Retinal pigment epithelial cell (primary cell): ENCODE measurements around the gene DDX24.

Experiments
- DNase-seq: peaks from one replicate; pipeline ENCODE4 v3.0.0-alpha.2; 2010; ENCODE audit warnings: low read depth
- H3K4me3 ChIP-seq: 2 replicates; pipeline ENCODE4 v1.5.1; 2011; ENCODE audit warnings: mild to moderate bottlenecking, low read length, control low read depth, moderate library complexity
- CTCF ChIP-seq: conservative IDR thresholded peaks from 2 replicates; pipeline ENCODE4 v1.5.1; 2011; ENCODE audit warnings: low read depth, low read length, control low read depth, inconsistent platforms

Gene DDX24

GRCh38 chr14:94110552-94111181 is 29.7 kb upstream of the DDX24 start, which contains the start of gene IFI27:
Gene IFI27 (plus strand): TSS chr14:94110736.
- H3K4me3 ChIP-seq = no peak within 1 kb of the TSS
- TF ChIP-seq CTCF = no peak
- DNase-seq = no peak

GRCh38 chr14:94109915-94110250 is 28.9 kb upstream of the DDX24 start:
- H3K4me3 ChIP-seq = no peak overlapping the region
- no peak for DNase-seq
- no peak for TF ChIP-seq CTCF

- no peak for TF ChIP-seq CTCF
- DNase-seq = no peak
- no peak overlapping the region for H3K4me3 ChIP-seq
These were observed 23.7 kb upstream of the DDX24 start for GRCh38 chr14:94104731-94105130.

- TF ChIP-seq CTCF = no peak
- DNase-seq = peak; percentile 40
These were observed 22.6 kb upstream of the DDX24 start for GRCh38 chr14:94103554-94104150.

GRCh38 chr14:94102768-94103482 is 21.9 kb upstream of the DDX24 start:
- DNase-seq = no peak
- TF ChIP-seq CTCF = no peak

More at GRCh38 chr14:94103554-94104150, 22.6 kb upstream of the DDX24 start:
- H3K4me3 ChIP-seq = no peak overlapping the region

GRCh38 chr14:94101748-94102147 is 20.7 kb upstream of the DDX24 start:
- no peak for TF ChIP-seq CTCF
- no peak for DNase-seq
- H3K4me3 ChIP-seq = no peak overlapping the region

More at GRCh38 chr14:94102768-94103482, 21.9 kb upstream of the DDX24 start:
- no peak overlapping the region for H3K4me3 ChIP-seq

- TF ChIP-seq CTCF = no peak
- DNase-seq = no peak
- no peak overlapping the region for H3K4me3 ChIP-seq
These were observed 19.8 kb upstream of the DDX24 start for GRCh38 chr14:94100847-94101246.
